GM12892 (cell line): Measurements from ENCODE around the gene SATB2.

Experiments used
- POLR2A ChIP-seq: IDR thresholded peaks from 2 replicates; pipeline ENCODE4 v1.6.1; 2011; ENCODE audit warnings: low read depth, low read length, control low read depth
- POLR2AphosphoS5 ChIP-seq: IDR thresholded peaks from 2 replicates; pipeline ENCODE4 v1.6.1; 2011; ENCODE audit warnings: low read depth, low read length, control low read depth
- TAF1 ChIP-seq: IDR thresholded peaks from 2 replicates; pipeline ENCODE4 v1.6.1; 2011; ENCODE audit warnings: low read depth, mild to moderate bottlenecking, control low read depth, low read length, borderline replicate concordance

- TF ChIP-seq POLR2A (no peak), POLR2AphosphoS5 (no peak), TAF1 (no peak)
Measured at GRCh38 chr2:199477277-199477834, 19.6 kb upstream of the SATB2 start.
